Mesenchymal stem cell (in vitro differentiated cells and primary cell): Measurements from ENCODE around the gene TACR2.
A peak's percentile ranks its signal among the peaks of the same experiment; 100 is the strongest.

Experiments used
- DNase-seq: peaks from one replicate; pipeline ENCODE4 v3.0.0-alpha.2; 2013
- H2AFZ ChIP-seq: one replicate; pipeline ENCODE4 v1.6.1; 2013; ENCODE audit warnings: low read depth, mild to moderate bottlenecking, control low read depth, inconsistent platforms, low read length, moderate library complexity
- H2AK5ac ChIP-seq: 2 replicates; pipeline ENCODE4 v1.6.1; 2013; ENCODE audit warnings: low read length, moderate library complexity, mild to moderate bottlenecking, inconsistent platforms; ENCODE audit not compliant: severe bottlenecking
- H2BK120ac ChIP-seq: one replicate; pipeline ENCODE4 v1.6.1; 2013; ENCODE audit warnings: low read depth, mild to moderate bottlenecking, inconsistent platforms, low read length, moderate library complexity
- H2BK12ac ChIP-seq, 2 experiments: one replicate each; pipeline ENCODE4 v1.6.1; 2013; ENCODE audit warnings: inconsistent platforms in 2 of 2, low read length in 2 of 2, mild to moderate bottlenecking in 2 of 2, moderate library complexity in 2 of 2, control low read depth in 1 of 2
- H2BK15ac ChIP-seq: one replicate; pipeline ENCODE4 v1.6.1; 2013; ENCODE audit warnings: mild to moderate bottlenecking, low read depth, inconsistent platforms; ENCODE audit not compliant: poor library complexity, severe bottlenecking
- H2BK5ac ChIP-seq: 2 replicates; pipeline ENCODE4 v1.6.1; 2013; ENCODE audit warnings: low read depth, mild to moderate bottlenecking, low read length, control low read depth, inconsistent platforms; ENCODE audit not compliant: poor library complexity, severe bottlenecking
- H3K14ac ChIP-seq, 2 experiments: one replicate each; pipeline ENCODE4 v1.6.1; 2013; ENCODE audit warnings: inconsistent platforms in 2 of 2, low read length in 2 of 2, control low read depth in 1 of 2, mild to moderate bottlenecking in 1 of 2, moderate library complexity in 1 of 2
- H3K18ac ChIP-seq, 2 experiments: one replicate each; pipeline ENCODE4 v1.6.1; 2013; ENCODE audit warnings: inconsistent platforms in 2 of 2, low read length in 2 of 2, control low read depth in 1 of 2, low read depth in 1 of 2, mild to moderate bottlenecking in 1 of 2
- H3K23ac ChIP-seq, 2 experiments: one replicate each; pipeline ENCODE4 v1.6.1; 2013; ENCODE audit warnings: inconsistent platforms in 2 of 2, low read length in 2 of 2, mild to moderate bottlenecking in 2 of 2, moderate library complexity in 2 of 2, control low read depth in 1 of 2
- H3K27ac ChIP-seq: 2 replicates; pipeline ENCODE4 v1.5.1; 2013; ENCODE audit warnings: mild to moderate bottlenecking, moderate library complexity, low read length, control low read depth, inconsistent platforms; ENCODE audit not compliant: poor library complexity, severe bottlenecking
- H3K27me3 ChIP-seq, 2 experiments: 2 replicates each; pipeline versions ENCODE4 v1.6.1 to v1.7.0; 2013; ENCODE audit warnings: low read length in 2 of 2, mild to moderate bottlenecking in 2 of 2, moderate library complexity in 2 of 2, control low read depth in 1 of 2, inconsistent platforms in 1 of 2; ENCODE audit not compliant: control insufficient read depth in 1 of 2, insufficient read depth in 1 of 2
- H3K36me3 ChIP-seq, 2 experiments: 2 replicates each; pipeline versions ENCODE4 v1.6.1 to v1.7.0; 2013; ENCODE audit warnings: low read length in 2 of 2, control low read depth in 1 of 2, inconsistent platforms in 1 of 2, low read depth in 1 of 2, mild to moderate bottlenecking in 1 of 2; ENCODE audit not compliant: insufficient read depth in 2 of 2, control insufficient read depth in 1 of 2
- H3K4ac ChIP-seq, 2 experiments: one replicate each; pipeline ENCODE4 v1.6.1; 2013; ENCODE audit warnings: inconsistent platforms in 2 of 2, low read length in 2 of 2, mild to moderate bottlenecking in 2 of 2, moderate library complexity in 2 of 2, control low read depth in 1 of 2, low read depth in 1 of 2
- H3K4me1 ChIP-seq: 2 replicates; pipeline ENCODE4 v1.6.1; 2013; ENCODE audit warnings: low read depth, low read length, control low read depth; ENCODE audit not compliant: control insufficient read depth, insufficient read depth
- H3K4me2 ChIP-seq: 2 replicates; pipeline ENCODE4 v1.6.1; 2013; ENCODE audit warnings: low read length, mild to moderate bottlenecking, inconsistent platforms; ENCODE audit not compliant: poor library complexity, severe bottlenecking
- H3K4me3 ChIP-seq, 2 experiments: 2 replicates each; pipeline versions ENCODE4 v1.5.1 to v1.7.0; 2013; ENCODE audit warnings: low read length in 2 of 2, mild to moderate bottlenecking in 2 of 2, control low read depth in 1 of 2, low read depth in 1 of 2; ENCODE audit not compliant: insufficient read depth in 1 of 2
- H3K79me1 ChIP-seq: replicated peaks from 2 replicates; pipeline ENCODE4 v1.6.1; 2013; ENCODE audit warnings: mild to moderate bottlenecking, control low read depth, low read length, inconsistent platforms; ENCODE audit not compliant: poor library complexity, severe bottlenecking
- H3K9ac ChIP-seq: 2 replicates; pipeline ENCODE4 v1.7.0; 2013; ENCODE audit warnings: mild to moderate bottlenecking, low read length, moderate library complexity
- H3K9me3 ChIP-seq: 2 replicates; pipeline ENCODE4 v1.7.0; 2013; ENCODE audit warnings: mild to moderate bottlenecking, low read length; ENCODE audit not compliant: control insufficient read depth
- H4K8ac ChIP-seq: one replicate; pipeline ENCODE4 v1.6.1; 2013; ENCODE audit warnings: inconsistent platforms, mild to moderate bottlenecking, low read length, moderate library complexity
- H4K91ac ChIP-seq: one replicate; pipeline ENCODE4 v1.6.1; 2013; ENCODE audit warnings: mild to moderate bottlenecking, low read length, inconsistent platforms
- WGBS: methylation state at CpG from one replicate; pipeline ENCODE4 v1.1.7; 2013; ENCODE audit warnings: mixed read lengths; 5-methylcytosine and 5-hydroxymethylcytosine counted together

TACR2 gene

GRCh38 chr10:69456880-69457693 is 40.4 kb upstream of the TACR2 start:
- H3K4me1 ChIP-seq: peaks cover 11% of the 10 kb centered on the region
- no peak overlapping the region for H2AK5ac ChIP-seq
- H3K23ac ChIP-seq: peak overlapping the region in 1 of 2 experiments; percentile 27
- peak; percentile 66 for DNase-seq
- peak overlapping the region in 1 of 2 experiments; percentile 35 for H3K14ac ChIP-seq
- no peak overlapping the region for H2AFZ ChIP-seq
- H3K4ac ChIP-seq: no peak overlapping the region
- H3K4me3 ChIP-seq: no peak overlapping the region
- peak overlapping the region in 1 of 2 experiments; percentile 42 for H3K18ac ChIP-seq
- no peak overlapping the region for H2BK5ac ChIP-seq
- no peak overlapping the region for H3K4me2 ChIP-seq
- no peak overlapping the region for H4K8ac ChIP-seq
- no peaks in the 10 kb centered on the region for H3K9me3 ChIP-seq
- H2BK120ac ChIP-seq: no peak overlapping the region
- H3K27ac ChIP-seq: no peak overlapping the region
- H2BK12ac ChIP-seq: peak overlapping the region in 1 of 2 experiments; percentile 4
- peaks cover 0 to 4% of the 10 kb centered on the region in 2 experiments for H3K36me3 ChIP-seq
- no peak overlapping the region for H2BK15ac ChIP-seq
- peak overlapping the region; percentile 75 for H4K91ac ChIP-seq
- WGBS: 76% methylated on average over 8 of the region's 8 CpGs
- H3K79me1 ChIP-seq: peaks cover 12% of the 10 kb centered on the region
- H3K27me3 ChIP-seq: peaks cover 0 to 16% of the 10 kb centered on the region in 2 experiments
- no peak overlapping the region for H3K9ac ChIP-seq

GRCh38 chr10:69455006-69455763 is 38.5 kb upstream of the TACR2 start:
- no peak overlapping the region for H3K4ac ChIP-seq
- no peak overlapping the region for H4K91ac ChIP-seq
- no peak overlapping the region for H2BK120ac ChIP-seq
- no peak overlapping the region for H3K9ac ChIP-seq
- no peak overlapping the region for H3K14ac ChIP-seq
- 83% methylated on average over 7 of the region's 10 CpGs for WGBS
- H3K27me3 ChIP-seq: peaks cover 0 to 27% of the 10 kb centered on the region in 2 experiments
- peaks cover 14% of the 10 kb centered on the region for H3K4me1 ChIP-seq
- H4K8ac ChIP-seq: no peak overlapping the region
- H3K79me1 ChIP-seq: peaks cover 11% of the 10 kb centered on the region
- H3K36me3 ChIP-seq: peaks cover 0 to under 1% of the 10 kb centered on the region in 2 experiments
- H2BK12ac ChIP-seq: peak overlapping the region in 1 of 2 experiments; percentile 23
- no peak for DNase-seq
- no peak overlapping the region for H3K4me2 ChIP-seq
- no peak overlapping the region for H3K23ac ChIP-seq
- no peak overlapping the region for H2BK15ac ChIP-seq
- no peak overlapping the region for H2AK5ac ChIP-seq
- no peak overlapping the region for H2BK5ac ChIP-seq
- H3K9me3 ChIP-seq: no peaks in the 10 kb centered on the region
- no peak overlapping the region for H3K18ac ChIP-seq
- H3K4me3 ChIP-seq: no peak overlapping the region
- H2AFZ ChIP-seq: no peak overlapping the region
- H3K27ac ChIP-seq: no peak overlapping the region

GRCh38 chr10:69453795-69454194 is 37.1 kb upstream of the TACR2 start:
- Histone ChIP-seq H3K9ac (no peak overlapping the region), H2AFZ (no peak overlapping the region), H2BK120ac (no peak overlapping the region), H2BK5ac (no peak overlapping the region), H4K8ac (no peak overlapping the region), H4K91ac (no peak overlapping the region), H3K14ac (no peak overlapping the region), H3K4ac (no peak overlapping the region), H3K9me3 (no peaks in the 10 kb centered on the region), H3K36me3 (no peaks in the 10 kb centered on the region), H3K18ac (no peak overlapping the region), H3K27ac (no peak overlapping the region), H3K27me3 (peaks cover 0 to 27% of the 10 kb centered on the region in 2 experiments), H2AK5ac (no peak overlapping the region), H2BK12ac (no peak overlapping the region), H3K4me3 (no peak overlapping the region), H3K23ac (no peak overlapping the region), H2BK15ac (no peak overlapping the region), H3K4me1 (peaks cover 14% of the 10 kb centered on the region), H3K79me1 (peaks cover 5% of the 10 kb centered on the region), H3K4me2 (no peak overlapping the region)
- DNase-seq: no peak
